Brain microvascular endothelial cell (primary cell): ENCODE data around the gene PLAA.

ENCODE experiments used
- DNase-seq: peaks from one replicate; pipeline ENCODE4 v3.0.0-alpha.2; 2020
- H3K27ac ChIP-seq: fragments of 250-450 bp; sonication (Bioruptor Pico); 2 replicates; pipeline ENCODE4 v1.5.1; 2020; ENCODE audit warnings: mild to moderate bottlenecking, moderate library complexity
- H3K27me3 ChIP-seq: fragments of 250-450 bp; sonication (Bioruptor Pico); replicated peaks from 2 replicates; pipeline ENCODE4 v1.5.1; 2020; ENCODE audit warnings: mild to moderate bottlenecking
- H3K36me3 ChIP-seq: fragments of 250-450 bp; sonication (Bioruptor Pico); replicated peaks from 2 replicates; pipeline ENCODE4 v1.5.1; 2020; ENCODE audit warnings: mild to moderate bottlenecking
- H3K4me3 ChIP-seq: 2 replicates; pipeline ENCODE4 v1.5.1; 2011; ENCODE audit warnings: low read depth, mild to moderate bottlenecking, control low read depth, low read length, moderate library complexity
- CTCF ChIP-seq: IDR thresholded peaks from 2 replicates; pipeline ENCODE4 v1.5.1; 2011; ENCODE audit warnings: low read depth, mild to moderate bottlenecking, moderate library complexity, low read length, control low read depth, inconsistent platforms; ENCODE audit errors: missing control alignments
- in situ Hi-C: cut with HindIII; loops from 2 replicates; pipeline ENCODE4 v1.10.0; 2017; ENCODE audit warnings: low sequenced_read_pairs, low pct_ligation_motif_present

Gene PLAA

GRCh38 chr9:26973989-26974388 is 26.9 kb upstream of the PLAA start:
- in situ Hi-C loops = no loop called here
- H3K27ac ChIP-seq = no peak overlapping the region

GRCh38 chr9:26971721-26972120 is 24.7 kb upstream of the PLAA start:
- TF ChIP-seq CTCF = no peak
- Histone ChIP-seq H3K36me3 (no peaks in the 10 kb centered on the region), H3K4me3 (no peak overlapping the region), H3K27ac (no peak overlapping the region), H3K27me3 (no peaks in the 10 kb centered on the region)
- in situ Hi-C loops = no loop called here
- DNase-seq = no peak

More at GRCh38 chr9:26973989-26974388, 26.9 kb upstream of the PLAA start:
- DNase-seq = no peak
- Histone ChIP-seq H3K4me3 (no peak overlapping the region), H3K36me3 (no peaks in the 10 kb centered on the region), H3K27me3 (no peaks in the 10 kb centered on the region)
- TF ChIP-seq CTCF = no peak

- DNase-seq = no peak
- in situ Hi-C loops = no loop called here
- Histone ChIP-seq H3K36me3 (no peaks in the 10 kb centered on the region), H3K4me3 (peak overlapping the region; percentile 67), H3K27me3 (no peaks in the 10 kb centered on the region), H3K27ac (peak overlapping the region; percentile 83)
- no peak for TF ChIP-seq CTCF
These were observed 9.8 kb upstream of the PLAA start for GRCh38 chr9:26956860-26957233.

- in situ Hi-C loops = no loop called here
- H3K27ac ChIP-seq = peak within 1 kb of the TSS; percentile 83
- DNase-seq = peak; percentile 99
- H3K4me3 ChIP-seq = peak within 1 kb of the TSS; percentile 67
- TF ChIP-seq CTCF = no peak
- H3K36me3 ChIP-seq = no peaks in the 10 kb centered on the region
- H3K27me3 ChIP-seq = no peaks in the 10 kb centered on the region
These were observed 9.1 kb upstream of the PLAA start, which contains the start of gene IFT74 for GRCh38 chr9:26955921-26956859. IFT74 (plus strand) TSS chr9:26956412; CDS start chr9:26961968, 5,556 bp downstream.

DNA sequence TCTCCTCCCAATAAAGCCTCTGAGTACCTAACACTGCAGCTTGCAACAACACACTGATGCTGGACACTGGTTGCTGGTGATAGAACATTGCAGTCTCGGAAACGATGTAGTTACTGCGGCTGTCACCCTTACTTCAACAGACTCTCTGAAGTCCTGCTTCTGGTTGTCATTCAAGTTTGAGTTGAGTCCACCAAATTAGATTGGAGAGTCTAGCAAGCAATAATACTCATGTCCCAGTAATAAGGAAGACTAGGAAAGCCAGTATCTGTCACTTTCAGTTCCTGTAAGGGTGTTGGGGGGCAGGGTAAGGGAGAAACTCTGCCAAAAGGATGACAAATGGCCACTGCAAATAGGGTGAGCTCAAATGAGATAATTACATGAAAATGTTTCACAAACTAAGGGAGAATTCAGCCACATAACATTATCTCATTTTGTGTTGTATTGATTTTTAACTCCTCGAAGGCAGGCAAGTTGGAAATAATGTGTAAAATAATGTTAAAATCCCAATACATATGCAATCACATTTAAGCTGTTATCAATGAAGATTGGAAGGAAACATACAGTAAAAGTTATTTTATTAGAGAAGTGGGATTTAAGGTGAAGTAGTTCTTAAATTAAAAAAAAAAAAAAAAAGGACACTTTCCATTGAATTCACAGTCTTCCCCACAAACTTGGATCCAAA is 8.3 kb upstream of the PLAA start:
- no peak for DNase-seq
- no peak for TF ChIP-seq CTCF
- Histone ChIP-seq H3K27ac (peak overlapping the region; percentile 83), H3K4me3 (peak overlapping the region; percentile 67), H3K36me3 (no peaks in the 10 kb centered on the region), H3K27me3 (no peaks in the 10 kb centered on the region)
- in situ Hi-C loops = no loop called here
